B cell (primary cell): ENCODE results near the gene UBE3C. TPM values are rescaled to one million over a fixed set of nuclear protein-coding genes. Genes with fewer than 3 reads are reported as not detected.

Experiments used
- ATAC-seq: fragments of 200-7000 bp; cut with Tn5 transposase; one replicate; pipeline ENCODE4 v1.10.0; 2021; ENCODE audit warnings: low read depth, mild to moderate bottlenecking, moderate number of reproducible peaks, moderate library complexity
- CTCF ChIA-PET: fragments of 350-600 bp; sonication (Branson Sonifier 250); formaldehyde crosslinking; loops from one replicate; lab custom pipeline; 2021; ENCODE audit warnings: antibody characterized with exemption, inconsistent platforms; lab: Charles Lee
- POLR2A ChIA-PET: fragments of 350-600 bp; sonication (Branson Sonifier 250); formaldehyde crosslinking; loops from one replicate; lab custom pipeline; 2021; ENCODE audit warnings: antibody characterized with exemption; lab: Charles Lee
- DNase-seq: peaks from one replicate; pipeline ENCODE4 v3.0.0; 2013
- H2AFZ ChIP-seq: 2 replicates; pipeline ENCODE4 v1.6.1; 2012; ENCODE audit warnings: mild to moderate bottlenecking, low read depth, low read length; ENCODE audit not compliant: insufficient read depth, poor library complexity, severe bottlenecking
- H3K27ac ChIP-seq, 2 donors: 1 replicate in 1 of 2; 2 replicates in 1 of 2; pipeline ENCODE4 v1.5.1; 2012 to 2013; ENCODE audit warnings: low read length in 2 of 2, mild to moderate bottlenecking in 2 of 2, moderate library complexity in 1 of 2
- H3K27me3 ChIP-seq, 4 experiments: fragments of 200-600 bp in 1 of 4; sonication (generic) in 1 of 4; replicated peaks in 1 of 4; 1 replicate in 2 of 4; 2 replicates in 2 of 4; pipeline versions ENCODE4 v1.6.1 to v1.7.0; 2013 to 2016; ENCODE audit warnings: low read length in 3 of 4, mild to moderate bottlenecking in 2 of 4, mixed read lengths in 1 of 4, moderate library complexity in 1 of 4; ENCODE audit not compliant: insufficient read depth in 4 of 4, control insufficient read depth in 3 of 4; ENCODE audit errors: control extremely low read depth in 1 of 4
- H3K36me3 ChIP-seq, 2 experiments: replicated peaks in 1 of 2; 1 replicate in 1 of 2; 2 replicates in 1 of 2; pipeline versions ENCODE4 v1.6.1 to v1.7.1; 2013; ENCODE audit warnings: low read length in 1 of 2; ENCODE audit not compliant: insufficient read depth in 2 of 2, control insufficient read depth in 1 of 2; ENCODE audit errors: control extremely low read depth in 1 of 2, extremely low read depth in 1 of 2
- H3K4me1 ChIP-seq, 2 donors: fragments of 200-600 bp in 1 of 2; sonication (generic) in 1 of 2; 1 replicate in 1 of 2; 2 replicates in 1 of 2; pipeline versions ENCODE4 v1.5.1 to v1.6.1; 2013 to 2017; ENCODE audit warnings: low read length in 2 of 2; ENCODE audit not compliant: control insufficient read depth in 2 of 2, insufficient read depth in 2 of 2
- H3K4me2 ChIP-seq: replicated peaks from 2 replicates; pipeline ENCODE3; 2012; ENCODE audit warnings: mild to moderate bottlenecking, low read depth, low read length; ENCODE audit not compliant: poor library complexity, severe bottlenecking
- H3K4me3 ChIP-seq, 5 experiments: fragments of 200-600 bp in 1 of 5; sonication (generic) in 1 of 5; 1 replicate in 3 of 5; 2 replicates in 2 of 5; pipeline versions ENCODE4 v1.5.1 to v1.7.0; 2011 to 2016; ENCODE audit warnings: low read length in 4 of 5, mild to moderate bottlenecking in 4 of 5, low read depth in 2 of 5, control low read depth in 1 of 5, moderate library complexity in 1 of 5; ENCODE audit not compliant: insufficient read depth in 1 of 5; ENCODE audit errors: control extremely low read depth in 1 of 5, extremely low read depth in 1 of 5
- H3K79me2 ChIP-seq: fragments of 200-600 bp; sonication (generic); one replicate; pipeline ENCODE4 v1.6.0; 2016; ENCODE audit warnings: low read length; ENCODE audit not compliant: control insufficient read depth, insufficient read depth
- H3K9ac ChIP-seq: fragments of 200-600 bp; sonication (generic); 2 replicates; pipeline ENCODE4 v1.6.1; 2017; ENCODE audit warnings: mild to moderate bottlenecking, low read length, moderate library complexity
- H3K9me3 ChIP-seq, 3 donors: one replicate each; pipeline versions ENCODE4 v1.6.1 to v1.7.1; 2013; ENCODE audit warnings: low read length in 2 of 3; ENCODE audit not compliant: control insufficient read depth in 2 of 3, insufficient read depth in 1 of 3; ENCODE audit errors: control extremely low read depth in 1 of 3
- H4K20me1 ChIP-seq: 2 replicates; pipeline ENCODE4 v1.6.0; 2012; ENCODE audit warnings: mild to moderate bottlenecking, low read length; ENCODE audit not compliant: insufficient read depth, control insufficient read depth, poor library complexity, severe bottlenecking
- H3K27ac Mint-ChIP-seq: one replicate; pipeline ENCODE4 v1.8.0; 2021; ENCODE audit warnings: mixed read lengths
- H3K27me3 Mint-ChIP-seq: one replicate; pipeline ENCODE4 v1.8.0; 2021; ENCODE audit warnings: mixed read lengths
- H3K4me1 Mint-ChIP-seq: one replicate; pipeline ENCODE4 v1.8.0; 2021; ENCODE audit warnings: mixed read lengths
- H3K4me3 Mint-ChIP-seq: one replicate; pipeline ENCODE4 v1.8.0; 2021; ENCODE audit warnings: mixed read lengths
- H3K9me3 Mint-ChIP-seq: one replicate; pipeline ENCODE4 v1.8.0; 2022; ENCODE audit warnings: mixed read lengths; ENCODE audit not compliant: insufficient read depth
- EZH2 ChIP-seq: IDR thresholded peaks from 2 replicates; pipeline ENCODE4 v1.6.1; 2012; ENCODE audit warnings: borderline replicate concordance, low read depth, mild to moderate bottlenecking, moderate library complexity, low read length; ENCODE audit not compliant: insufficient read depth, poor library complexity, severe bottlenecking
- WGBS: methylation state at CpG from one replicate; pipeline ENCODE4 v1.1.5; 2013; ENCODE audit warnings: missing lambda C conversion rate; ENCODE audit not compliant: insufficient coverage; 5-methylcytosine and 5-hydroxymethylcytosine counted together
- intact Hi-C: fragments of 100-400 bp; cut with micrococcal nuclease; formaldehyde crosslinking; loops from one replicate; pipeline ENCODE4 v1.10.0; 2022
- polyA plus RNA-seq: library from polyadenylated mRNA; depleted of rRNA; stranded (reverse); fragments of >200 nt; gene quantifications from 2 replicates; pipeline ENCODE4 v1.2.3, GENCODE V29; 2012
- total RNA-seq, 2 donors: library from RNA; stranded (reverse); fragments of 120-200 nt in 1 of 2; gene quantifications; 1 replicate in 1 of 2; 2 replicates in 1 of 2; pipeline versions ENCODE4 v1.2.3 to v1.2.4, GENCODE V29; 2013 to 2022
- TF ChIP-seq, protein P1 (sequence below): fragments of 200-600 bp; IDR thresholded peaks from one replicate; pipeline ENCODE4 v1.8.0; 2022; ENCODE audit warnings: antibody characterized with exemption, mild to moderate bottlenecking

Gene UBE3C
- total and polyA plus RNA-seq, 2 donors (not counting 1 experiment from before 2014, with no cell fraction given), result 17.8 to 66.5 TPM

DNA sequence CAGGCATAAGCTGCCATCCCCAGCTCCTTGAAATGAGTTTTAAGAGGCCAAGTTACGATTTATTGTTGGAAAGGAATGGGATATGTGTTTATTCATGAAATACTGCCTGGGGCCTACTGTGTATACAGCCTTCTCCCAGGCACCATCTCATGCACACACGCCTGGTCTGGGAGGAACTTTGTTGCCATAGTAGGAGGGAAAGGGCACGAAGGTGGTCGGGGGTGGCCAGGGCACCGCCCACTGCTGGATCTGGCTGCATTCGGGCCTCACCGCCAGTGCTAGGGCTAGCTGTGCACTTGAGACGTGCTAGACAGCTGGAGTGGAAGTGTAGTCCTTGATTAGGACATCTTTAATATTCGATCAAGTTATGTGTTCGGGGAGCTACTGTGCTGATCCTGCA is 84.0 kb downstream of the UBE3C start:
- Histone ChIP-seq H3K36me3 (peaks cover 3 to 17% of the 10 kb centered on the region in 2 experiments), H2AFZ (no peak overlapping the region), H3K4me3 (no peak overlapping the region), H3K9ac (no peak overlapping the region), H3K4me2 (no peak overlapping the region), H3K4me1 (peaks cover 0 to 8% of the 10 kb centered on the region in 2 donors), H3K27ac (no peak overlapping the region), H3K9me3 (no peaks in the 10 kb centered on the region), H4K20me1 (no peaks in the 10 kb centered on the region), H3K27me3 (no peaks in the 10 kb centered on the region), H3K79me2 (no peaks in the 10 kb centered on the region)
- TF ChIP-seq EZH2, result no peak
- TF ChIP-seq, protein P1, sequence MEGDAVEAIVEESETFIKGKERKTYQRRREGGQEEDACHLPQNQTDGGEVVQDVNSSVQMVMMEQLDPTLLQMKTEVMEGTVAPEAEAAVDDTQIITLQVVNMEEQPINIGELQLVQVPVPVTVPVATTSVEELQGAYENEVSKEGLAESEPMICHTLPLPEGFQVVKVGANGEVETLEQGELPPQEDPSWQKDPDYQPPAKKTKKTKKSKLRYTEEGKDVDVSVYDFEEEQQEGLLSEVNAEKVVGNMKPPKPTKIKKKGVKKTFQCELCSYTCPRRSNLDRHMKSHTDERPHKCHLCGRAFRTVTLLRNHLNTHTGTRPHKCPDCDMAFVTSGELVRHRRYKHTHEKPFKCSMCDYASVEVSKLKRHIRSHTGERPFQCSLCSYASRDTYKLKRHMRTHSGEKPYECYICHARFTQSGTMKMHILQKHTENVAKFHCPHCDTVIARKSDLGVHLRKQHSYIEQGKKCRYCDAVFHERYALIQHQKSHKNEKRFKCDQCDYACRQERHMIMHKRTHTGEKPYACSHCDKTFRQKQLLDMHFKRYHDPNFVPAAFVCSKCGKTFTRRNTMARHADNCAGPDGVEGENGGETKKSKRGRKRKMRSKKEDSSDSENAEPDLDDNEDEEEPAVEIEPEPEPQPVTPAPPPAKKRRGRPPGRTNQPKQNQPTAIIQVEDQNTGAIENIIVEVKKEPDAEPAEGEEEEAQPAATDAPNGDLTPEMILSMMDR, result no peak
- intact Hi-C loops, result no loop called here
- CTCF ChIA-PET, result no interaction called here
- H3K4me1 Mint-ChIP-seq, result peaks cover 12% of the 10 kb centered on the region
- DNase-seq (no peak), ATAC-seq (no peak)
- WGBS, result 98% methylated on average over 8 of the region's 10 CpGs
- no peak overlapping the region for H3K4me3 Mint-ChIP-seq
- no peaks in the 10 kb centered on the region for H3K9me3 Mint-ChIP-seq
- H3K27ac Mint-ChIP-seq, result no peak overlapping the region
- POLR2A ChIA-PET, result no interaction called here
- no peaks in the 10 kb centered on the region for H3K27me3 Mint-ChIP-seq

DNA sequence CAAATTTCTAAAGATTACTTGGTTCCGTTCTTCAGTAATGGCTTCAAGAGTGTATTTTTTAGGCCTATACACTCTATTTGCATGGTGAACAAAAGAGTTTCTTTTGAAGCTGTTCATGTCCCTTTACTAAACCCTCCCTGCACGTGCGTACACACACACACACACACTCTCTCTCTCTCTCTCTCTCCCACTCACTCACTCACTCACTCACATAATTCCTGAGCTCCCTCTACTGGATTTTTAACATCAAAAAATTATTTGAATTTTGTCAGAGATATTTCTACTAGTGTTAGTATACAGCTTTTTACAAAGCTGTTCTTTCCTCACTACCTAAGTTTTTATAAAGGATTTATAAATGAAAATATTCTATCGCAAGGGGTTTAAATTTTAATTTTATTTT is 85.9 kb downstream of the UBE3C start:
- Histone ChIP-seq H4K20me1 (no peaks in the 10 kb centered on the region), H2AFZ (no peak overlapping the region), H3K9me3 (no peaks in the 10 kb centered on the region), H3K36me3 (peaks cover 3 to 22% of the 10 kb centered on the region in 2 experiments), H3K27me3 (no peaks in the 10 kb centered on the region), H3K9ac (no peak overlapping the region), H3K4me3 (no peak overlapping the region), H3K79me2 (no peaks in the 10 kb centered on the region), H3K4me1 (no peaks in the 10 kb centered on the region), H3K4me2 (no peak overlapping the region), H3K27ac (no peak overlapping the region)
- no peak overlapping the region for H3K4me3 Mint-ChIP-seq
- H3K9me3 Mint-ChIP-seq, result no peaks in the 10 kb centered on the region
- ChIA-PET POLR2A (no interaction called here), CTCF (interaction anchor here (0.6 to 1.8 kb wide), 2 partner anchors 25 to 1752 kb away, joined by 3 to 6 read pairs; no protein-coding TSS in a partner anchor)
- TF ChIP-seq, protein P1, result no peak
- intact Hi-C loops, result no loop called here
- H3K27ac Mint-ChIP-seq, result no peak overlapping the region
- DNase-seq, result no peak
- ATAC-seq, result no peak
- no peaks in the 10 kb centered on the region for H3K27me3 Mint-ChIP-seq
- no peaks in the 10 kb centered on the region for H3K4me1 Mint-ChIP-seq
- WGBS, result no CpG with 5 or more reads among the region's 4 CpGs
